Renal cortical epithelial cell (primary cell): ENCODE measurements around the gene COA8. TPM values are rescaled to one million over a fixed set of nuclear protein-coding genes. Genes with fewer than 3 reads are reported as not detected.
"Not testable (repeated sequence)": the region's sequence is repeated elsewhere in the genome, so short reads cannot be mapped to it uniquely, and the experiment has no call there.

ENCODE experiments used
- DNase-seq: peaks from one replicate; pipeline ENCODE4 v3.0.0-alpha.2; 2011; ENCODE audit warnings: low read depth
- total RNA-seq: library from RNA; depleted of rRNA; stranded (reverse); fragments of >200 nt; gene quantifications from 2 replicates; pipeline ENCODE4 v1.2.3, GENCODE V29; 2014

The COA8 gene
- total RNA-seq, 1 donor from 2014 or later: 31.1 TPM

DNA sequence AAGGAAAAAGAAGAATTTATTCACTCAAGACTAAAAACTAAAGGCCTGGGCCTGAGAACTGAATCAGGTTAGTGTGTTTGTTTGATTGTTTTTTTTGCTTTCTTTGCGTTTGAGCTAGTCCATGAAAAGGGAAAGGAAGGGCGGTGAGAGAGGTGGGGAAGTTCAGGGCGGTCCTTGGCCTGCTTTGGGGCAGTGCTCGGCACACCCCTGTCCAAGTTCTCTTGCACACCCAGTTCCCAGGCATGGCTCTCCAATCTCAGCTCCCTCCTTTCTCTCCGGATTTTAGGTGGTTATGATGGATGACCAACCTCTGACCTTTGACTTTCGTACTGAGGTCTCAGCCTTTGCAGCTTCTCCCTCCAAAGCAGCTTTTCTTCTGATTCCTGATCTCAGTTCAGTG lies 11.3 kb downstream of the COA8 start:
- DNase-seq: no peak

DNA sequence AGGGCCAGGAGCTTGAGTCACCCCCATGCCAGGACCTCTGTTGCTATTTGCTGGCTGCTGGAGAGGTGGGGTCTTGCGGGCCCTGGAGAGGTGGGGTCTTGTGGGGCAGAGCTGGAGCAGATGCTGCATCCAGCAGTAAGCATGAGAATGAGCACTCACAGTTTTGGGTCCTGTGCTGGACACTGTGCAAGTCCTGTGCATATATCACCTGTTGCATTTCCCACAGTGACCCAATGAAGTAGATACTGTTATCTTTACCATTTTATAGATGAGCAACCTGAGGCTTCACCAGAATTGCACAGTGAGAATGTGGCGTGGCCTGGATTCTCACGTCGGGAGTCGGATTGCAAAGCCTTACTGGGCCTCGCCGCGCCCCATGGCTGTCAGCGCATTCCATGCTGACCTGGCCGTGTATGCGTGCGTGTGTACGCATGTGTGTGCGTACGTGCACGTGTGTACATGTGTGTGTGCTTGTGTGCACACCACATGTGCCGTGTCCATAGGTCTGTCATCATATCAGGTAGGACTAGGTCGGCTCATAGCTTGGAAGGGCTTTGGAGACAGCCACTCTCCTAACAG lies 12.0 kb downstream of the COA8 start:
- DNase-seq: no peak

DNA sequence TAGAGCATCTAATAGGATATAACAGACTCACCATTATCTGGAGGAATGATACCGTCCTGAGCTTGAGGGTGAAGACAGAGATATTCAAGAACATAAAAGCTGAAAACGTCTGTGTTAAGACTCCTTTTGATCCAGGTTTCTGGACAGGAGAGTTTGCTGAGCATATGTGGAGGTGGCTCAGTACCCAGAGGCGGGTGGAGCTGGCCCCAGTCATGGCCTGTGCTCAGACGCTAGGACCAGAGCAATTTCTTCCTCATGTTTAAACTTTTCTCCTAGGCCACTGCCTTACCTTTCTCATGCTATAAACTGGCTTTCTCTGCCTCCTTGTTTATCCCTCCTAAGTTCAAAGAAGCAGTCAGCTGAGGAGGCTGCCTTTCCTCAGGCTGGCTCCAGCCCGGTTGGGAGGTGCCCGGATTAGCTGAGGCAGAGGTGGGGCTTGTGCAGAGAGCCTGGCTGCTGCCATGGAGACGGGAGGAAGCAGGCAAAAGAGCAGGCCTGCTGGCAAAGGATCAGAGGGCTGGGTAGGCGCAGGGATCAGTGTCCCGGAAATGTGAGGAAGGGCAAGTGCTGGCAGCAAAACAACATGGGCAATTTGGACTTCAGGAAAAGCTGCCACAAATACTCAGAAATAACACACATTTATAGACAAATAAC lies 13.7 kb downstream of the COA8 start:
- peak; percentile 95 for DNase-seq

DNA sequence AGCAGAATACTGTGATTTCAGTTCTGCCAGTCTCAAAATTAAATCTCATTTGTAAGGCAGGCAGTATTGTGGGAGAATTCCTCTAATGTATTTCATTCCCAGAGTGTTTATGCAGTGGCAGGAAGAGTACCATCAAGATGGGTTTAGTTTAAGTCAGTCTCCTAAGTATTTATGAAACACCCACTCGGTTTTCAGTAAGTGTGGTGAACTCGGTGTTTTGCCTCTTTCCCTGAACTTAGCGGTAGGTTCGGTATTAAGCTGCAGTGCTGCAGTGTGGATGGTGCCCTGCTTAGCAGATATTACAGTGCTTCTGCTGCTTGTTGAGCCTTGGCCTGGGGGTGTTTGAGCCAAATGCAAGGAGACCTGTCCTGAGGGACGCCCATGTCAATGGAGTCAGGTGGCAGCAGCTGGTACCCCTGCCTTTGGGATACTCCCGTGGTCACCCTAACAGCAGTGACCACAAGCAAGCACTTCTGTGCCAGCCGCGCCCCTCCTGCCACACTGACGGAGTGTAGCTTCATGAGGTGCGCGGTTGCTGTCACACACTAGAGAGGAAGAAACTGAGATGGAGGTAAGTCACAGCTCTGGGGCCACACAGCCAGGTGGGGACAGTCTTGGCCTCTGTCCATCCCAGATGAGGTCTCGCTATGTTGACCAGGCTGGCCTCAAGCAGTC lies 15.8 kb downstream of the COA8 start:
- DNase-seq: no peak

DNA sequence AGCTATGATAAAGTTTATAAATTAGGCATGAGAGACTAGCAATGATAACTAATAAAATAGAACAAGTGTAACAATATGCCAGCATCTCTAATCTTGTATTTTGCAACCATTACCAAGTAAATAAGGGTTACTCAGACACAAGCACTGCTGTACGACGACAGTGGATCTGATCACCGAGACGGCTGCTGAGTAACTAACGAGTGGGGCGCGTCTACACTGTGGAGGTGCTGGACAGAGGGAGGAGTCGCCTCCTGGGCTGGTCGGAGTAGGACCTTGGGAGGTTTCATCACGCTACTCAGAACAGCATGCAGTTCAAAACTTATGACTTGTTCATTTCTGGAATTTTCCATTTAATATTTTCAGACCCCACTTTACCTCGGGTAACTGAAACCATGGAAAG lies 18.4 kb downstream of the COA8 start:
- DNase-seq: no peak

DNA sequence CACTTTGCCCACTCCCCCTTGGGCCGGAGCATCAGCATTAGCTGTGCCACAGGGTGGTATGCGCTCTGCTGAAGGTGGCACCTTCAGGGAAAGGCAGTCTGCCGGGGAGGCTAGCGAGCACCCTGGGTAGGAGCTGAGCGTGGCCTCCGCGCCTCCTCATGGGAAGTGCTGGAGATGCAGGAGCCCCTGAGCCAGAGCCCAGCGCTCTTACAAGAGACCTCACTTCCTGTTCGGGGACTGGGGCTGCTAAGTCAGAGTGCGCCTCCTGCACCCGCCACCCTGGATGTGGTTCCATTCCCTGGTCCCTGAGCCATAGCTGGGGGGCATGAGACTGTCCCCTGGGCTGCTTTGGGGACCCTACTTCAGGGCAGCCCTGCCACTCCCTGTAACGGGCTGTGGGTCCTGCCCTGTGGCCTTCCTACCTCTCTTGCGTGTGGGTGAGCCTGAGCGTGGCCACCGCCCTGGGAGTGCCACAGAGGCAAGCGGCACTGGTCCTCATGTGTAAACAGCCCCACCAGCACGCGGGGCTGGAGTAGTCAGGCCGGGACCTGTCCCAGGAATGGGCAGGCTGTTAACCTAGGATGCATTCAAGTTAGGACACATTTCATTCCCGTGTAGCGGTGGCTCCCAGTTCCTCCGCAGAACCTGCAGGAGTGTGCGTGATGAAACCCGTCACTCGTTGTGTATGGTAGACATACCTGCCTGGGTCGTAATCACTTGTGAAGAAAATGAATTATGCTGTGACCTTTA lies 19.4 kb downstream of the COA8 start:
- no peak for DNase-seq

DNA sequence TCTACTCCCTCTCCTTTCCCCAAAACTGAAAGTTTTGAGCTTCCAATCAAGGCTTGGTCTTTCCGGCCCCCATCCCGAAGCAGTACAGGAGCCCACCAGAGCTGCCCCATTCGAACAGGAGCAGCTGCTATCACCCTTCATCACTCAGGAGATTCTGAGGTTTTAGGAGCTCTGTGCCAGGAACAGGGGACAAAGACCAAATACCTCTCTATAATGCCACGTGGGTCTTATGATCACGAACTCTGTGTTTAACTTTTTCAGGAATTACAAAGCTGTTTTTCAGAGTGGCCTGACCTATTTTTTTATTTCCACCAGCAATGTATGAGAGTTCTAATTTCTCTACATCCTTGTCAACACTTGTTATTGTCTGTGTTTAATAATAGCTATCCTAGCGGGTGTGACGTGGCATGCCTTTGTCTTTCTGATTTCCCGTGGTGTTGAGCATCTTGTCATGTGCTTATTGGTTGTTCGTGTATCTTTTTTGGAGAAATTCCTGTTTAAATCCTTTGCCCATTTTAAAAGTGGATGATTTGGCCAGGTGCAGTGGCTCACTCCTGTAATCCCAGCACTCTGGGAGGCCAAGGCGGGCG lies 21.7 kb downstream of the COA8 start:
- no peak for DNase-seq

DNA sequence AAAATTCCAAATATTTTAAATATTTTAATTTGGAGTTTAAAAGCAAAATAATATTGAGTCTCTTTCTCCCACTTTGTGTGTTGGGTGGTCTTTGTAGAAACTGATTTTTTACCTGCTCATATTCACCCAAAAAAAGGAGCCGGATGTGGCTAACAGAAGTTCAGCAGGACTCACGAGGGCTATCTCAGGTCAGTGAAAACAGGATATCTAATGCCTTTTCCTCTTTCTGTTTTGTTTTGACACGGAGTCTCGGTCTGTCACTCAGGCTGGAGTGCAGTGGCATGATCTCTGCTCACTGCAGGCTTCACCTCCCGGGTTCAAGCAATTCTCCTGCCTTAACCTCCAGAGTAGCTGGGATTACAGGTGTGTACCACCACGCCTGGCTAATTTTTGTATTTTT lies 30.8 kb downstream of the COA8 start:
- no peak for DNase-seq

DNA sequence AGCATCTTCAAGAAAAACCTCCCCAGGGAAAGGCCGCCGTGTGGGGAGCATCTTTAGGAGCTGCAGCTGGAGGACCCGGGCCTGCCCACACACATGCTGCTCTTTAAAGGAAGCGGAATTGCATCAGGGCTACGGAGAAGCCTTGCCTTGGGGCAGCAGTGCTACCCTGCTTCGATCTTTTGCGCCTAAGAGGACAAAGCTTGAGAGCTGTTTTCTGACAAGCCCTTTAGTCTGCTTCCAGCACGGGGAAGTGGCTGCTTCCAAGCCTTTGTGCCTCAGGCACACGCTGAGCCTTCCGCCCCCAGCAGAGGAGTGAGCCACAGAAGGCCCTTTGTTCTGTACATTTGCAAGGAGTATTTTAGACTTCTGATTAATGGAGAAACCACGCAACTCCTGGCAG lies 31.5 kb downstream of the COA8 start:
- DNase-seq: peak; percentile 67

DNA sequence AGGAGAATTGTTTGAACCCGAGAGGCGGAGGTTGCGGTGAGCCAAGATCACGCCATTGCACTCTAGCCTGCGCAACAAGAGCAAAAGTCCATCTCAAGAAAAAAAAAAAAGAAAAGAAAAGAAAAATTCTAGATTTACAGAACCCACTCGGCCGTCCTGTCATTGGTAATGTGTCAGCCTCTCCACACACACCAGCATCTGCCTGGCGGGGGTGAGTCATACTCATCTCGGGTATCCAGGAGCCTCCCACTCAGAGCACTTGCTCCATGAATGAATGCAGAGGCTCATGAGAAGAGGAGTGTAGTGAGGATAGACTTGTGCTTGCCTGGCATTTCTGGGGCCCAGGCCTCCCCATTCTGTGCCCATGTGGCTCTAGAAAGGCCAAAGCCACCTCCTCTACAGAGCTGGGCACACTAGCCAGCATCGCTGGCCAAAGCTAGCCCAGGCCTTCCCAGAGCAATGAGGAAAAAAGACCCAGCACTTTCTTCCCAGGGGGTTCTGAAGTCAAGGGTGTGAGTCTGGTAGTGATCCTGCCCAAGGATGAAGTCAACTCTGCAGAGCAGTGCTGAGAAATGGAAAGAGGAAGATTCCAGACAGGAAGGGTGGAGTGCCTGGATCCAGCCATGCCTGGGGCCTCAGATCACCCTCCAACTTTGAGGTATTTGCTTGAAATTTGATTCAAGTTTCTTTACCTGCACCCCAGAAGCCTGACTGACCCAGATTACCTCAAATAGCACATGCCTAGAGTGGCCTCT lies 35.0 kb downstream of the COA8 start:
- peak; percentile 62 for DNase-seq

DNA sequence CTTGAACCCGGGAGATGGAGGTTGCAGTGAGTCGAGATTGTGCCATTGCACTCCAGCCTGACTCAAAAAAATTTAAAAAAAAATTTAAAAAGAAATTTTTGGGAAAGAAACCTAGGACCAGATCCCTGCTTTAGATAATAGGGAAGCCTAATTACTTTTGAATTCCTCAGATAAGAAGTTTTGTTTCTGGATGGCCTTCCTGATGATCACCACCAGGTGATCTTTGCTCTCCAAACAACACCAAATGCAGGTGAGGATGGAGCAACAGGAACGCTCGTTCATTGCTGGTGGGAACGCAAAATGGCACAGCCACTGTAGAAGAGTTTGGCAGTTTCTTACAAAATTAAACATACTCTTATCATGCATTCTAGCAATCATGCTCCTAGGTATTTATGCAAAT lies 37.7 kb downstream of the COA8 start:
- no peak for DNase-seq

DNA sequence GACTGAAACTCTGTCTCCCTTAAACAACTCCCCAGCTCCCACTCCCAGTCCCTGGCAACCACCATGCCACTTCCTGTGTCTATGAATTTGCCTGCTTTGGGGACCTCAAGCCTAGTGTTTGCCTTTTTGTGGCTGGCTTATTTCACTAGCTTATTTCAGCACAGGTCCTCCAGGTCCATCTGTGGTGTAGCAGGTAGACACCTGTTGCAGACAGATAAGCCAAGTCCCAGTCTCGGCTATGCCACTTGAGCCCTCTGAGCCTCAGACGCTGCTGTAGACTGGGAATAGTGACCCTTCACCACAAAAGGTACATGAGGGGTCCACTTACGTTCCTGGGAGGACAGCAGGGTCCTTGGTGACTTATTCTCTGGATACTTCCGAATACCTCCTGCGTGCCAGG lies 41.9 kb downstream of the COA8 start:
- no peak for DNase-seq

DNA sequence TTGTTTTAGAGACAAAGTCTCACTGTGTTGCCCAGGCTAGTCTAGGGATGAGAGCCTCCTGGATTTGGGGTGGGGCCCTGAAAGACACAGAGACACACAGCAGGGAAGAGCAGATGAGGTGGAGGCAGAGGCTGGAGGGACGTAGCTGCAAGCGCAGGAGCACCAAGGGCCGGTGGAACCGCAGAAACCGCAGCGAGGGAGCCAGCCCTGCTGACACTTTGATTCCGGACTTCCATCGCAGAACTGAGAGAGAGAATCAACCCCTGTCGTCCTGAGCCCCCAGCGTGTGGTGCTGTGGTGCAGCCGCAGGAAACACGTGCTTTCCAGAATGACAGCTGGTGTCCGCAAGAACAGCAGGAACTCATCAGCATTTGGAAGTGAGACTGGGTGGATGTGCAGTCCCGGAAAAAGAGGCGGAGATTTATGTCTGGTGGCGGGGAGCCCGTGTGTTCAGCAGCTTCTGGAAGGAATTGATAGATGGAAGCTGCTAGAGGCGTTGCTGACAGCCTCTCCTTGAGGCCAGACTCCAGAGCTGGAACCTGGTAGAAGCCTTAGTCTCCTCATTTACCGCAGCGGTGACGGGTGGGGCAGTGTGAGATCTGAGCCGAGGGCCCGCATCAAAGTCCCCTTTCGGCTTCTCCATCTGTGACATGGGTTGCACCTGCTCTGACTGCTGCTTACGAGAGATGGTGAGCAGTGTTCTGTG lies 44.4 kb downstream of the COA8 start:
- DNase-seq: peak; percentile 50

DNA sequence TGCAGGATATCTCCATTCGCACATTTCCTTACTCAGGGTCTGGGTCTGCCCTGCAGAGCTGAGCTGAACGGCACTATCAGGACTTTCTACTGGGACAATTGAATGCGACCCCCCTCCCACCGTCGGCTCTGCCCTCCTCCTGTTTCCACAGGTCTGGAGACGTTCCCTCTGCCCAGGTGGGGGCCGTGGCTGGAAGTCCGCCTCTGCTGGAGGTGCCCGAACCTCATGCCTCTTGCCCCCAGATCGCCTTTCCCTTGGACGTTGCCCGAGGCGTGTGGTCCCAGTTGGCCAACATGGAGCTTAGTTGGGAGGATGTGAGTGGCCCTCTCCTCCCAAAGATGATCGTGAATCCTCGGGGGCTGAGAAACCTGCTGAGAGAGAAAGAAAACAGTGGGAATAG lies 45.1 kb downstream of the COA8 start:
- DNase-seq: no peak

DNA sequence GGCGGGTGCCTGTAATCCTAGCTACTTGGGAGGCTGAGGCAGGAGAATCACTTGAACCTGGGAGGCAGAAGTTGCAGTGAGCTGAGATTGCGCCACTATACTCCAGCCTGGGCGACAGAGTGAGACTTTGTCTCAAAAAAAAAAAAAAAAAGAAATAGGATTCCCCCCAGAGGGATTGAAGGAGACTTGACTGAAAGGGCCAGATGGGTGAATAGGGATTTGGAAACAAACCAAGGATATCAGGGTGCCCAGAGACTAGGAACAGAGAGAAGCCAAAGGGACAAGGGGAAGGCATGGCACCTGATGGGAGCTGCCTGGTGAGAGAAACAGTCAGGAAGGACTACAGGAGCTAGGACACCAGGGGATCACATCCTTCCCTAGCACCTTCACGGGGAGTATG lies 46.3 kb downstream of the COA8 start:
- DNase-seq: not testable (repeated sequence)

DNA sequence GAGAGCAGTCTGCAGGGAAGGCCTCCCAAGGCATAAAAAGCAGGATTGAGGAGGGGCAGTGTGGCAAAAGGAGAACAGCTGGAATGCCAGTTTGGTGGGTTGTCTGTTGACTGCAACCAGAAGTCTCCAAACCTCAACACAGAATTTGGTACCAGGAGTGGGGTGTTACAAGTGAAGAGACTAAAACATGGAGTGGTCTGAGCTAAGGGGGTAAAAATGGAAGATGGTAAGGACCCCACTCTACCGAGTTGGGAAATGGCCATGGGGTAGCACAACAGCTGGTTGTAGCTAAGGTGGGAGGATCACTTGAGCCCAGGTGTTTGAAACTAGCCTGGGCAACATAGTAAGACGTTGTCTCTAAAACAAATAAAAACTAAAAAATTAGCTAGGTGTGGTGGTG lies 48.5 kb downstream of the COA8 start:
- no peak for DNase-seq

DNA sequence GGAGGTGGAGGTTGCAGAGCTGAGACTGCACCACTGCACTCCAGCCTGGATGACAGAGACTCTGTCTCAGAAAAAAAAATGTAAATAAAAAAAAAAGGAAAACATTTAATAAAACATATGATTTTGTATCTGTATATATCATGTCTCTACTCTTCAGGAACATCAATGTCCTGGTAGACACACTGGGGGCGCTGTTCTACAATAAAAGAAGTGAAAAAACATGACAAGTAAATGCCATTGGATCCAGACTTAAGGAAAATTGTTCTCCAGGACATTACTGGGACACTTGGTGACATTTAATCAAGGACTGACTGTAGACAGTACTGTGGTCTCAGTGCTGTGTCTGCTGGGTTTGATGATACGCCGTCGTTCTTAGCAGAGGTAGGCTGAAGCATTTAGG lies 50.8 kb downstream of the COA8 start:
- no peak for DNase-seq

DNA sequence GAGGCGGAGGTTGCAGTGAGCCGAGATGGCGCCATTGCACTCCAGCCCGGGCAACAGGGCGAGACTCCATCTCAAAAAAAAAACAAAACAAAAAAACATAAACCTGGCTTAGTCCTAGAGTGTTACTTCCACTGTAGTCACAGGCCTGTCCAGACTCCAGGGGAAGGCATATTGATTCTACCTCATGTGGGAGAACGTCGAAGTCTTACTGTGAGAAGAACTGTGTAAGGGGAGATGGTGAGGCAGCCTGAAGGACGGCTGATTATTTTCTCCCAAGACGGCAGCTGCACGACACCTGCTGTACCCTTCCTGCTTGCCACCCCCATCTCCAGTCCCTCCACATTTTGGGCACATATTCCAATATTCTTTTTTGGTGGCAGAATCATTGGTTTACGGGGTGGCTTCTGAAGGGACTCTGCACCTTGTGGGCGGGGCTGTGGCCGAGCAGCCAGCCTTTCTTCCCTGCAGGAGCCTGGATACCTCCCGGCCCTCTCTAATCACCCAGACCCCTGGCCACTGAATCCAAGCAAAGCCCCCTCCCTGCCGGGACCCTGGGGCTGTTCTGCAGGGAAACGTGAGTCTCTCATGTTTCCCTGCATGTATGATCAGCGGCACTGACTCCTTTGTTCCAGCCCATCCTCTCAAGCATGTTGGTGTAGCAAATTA lies 54.0 kb downstream of the COA8 start:
- DNase-seq: no peak

DNA sequence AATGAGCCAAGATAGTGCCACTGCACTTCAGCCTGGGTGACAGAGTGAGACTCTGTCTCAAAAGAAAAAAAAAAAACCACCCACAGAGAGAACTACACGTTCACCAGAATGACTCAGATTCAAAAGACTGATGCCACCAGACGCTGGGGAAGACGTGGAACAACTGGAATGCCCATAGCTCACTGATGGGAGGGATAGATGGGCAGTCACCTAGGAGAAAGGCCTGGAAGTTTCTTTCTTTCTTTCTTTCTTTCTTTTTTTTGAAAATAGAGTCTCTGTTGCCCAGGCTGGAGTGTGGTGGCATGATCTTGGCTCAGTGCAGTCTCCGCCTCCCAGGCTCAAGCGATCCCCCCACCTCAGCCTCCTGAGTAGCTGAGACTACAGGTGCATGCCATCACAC lies 56.3 kb downstream of the COA8 start:
- no peak for DNase-seq

DNA sequence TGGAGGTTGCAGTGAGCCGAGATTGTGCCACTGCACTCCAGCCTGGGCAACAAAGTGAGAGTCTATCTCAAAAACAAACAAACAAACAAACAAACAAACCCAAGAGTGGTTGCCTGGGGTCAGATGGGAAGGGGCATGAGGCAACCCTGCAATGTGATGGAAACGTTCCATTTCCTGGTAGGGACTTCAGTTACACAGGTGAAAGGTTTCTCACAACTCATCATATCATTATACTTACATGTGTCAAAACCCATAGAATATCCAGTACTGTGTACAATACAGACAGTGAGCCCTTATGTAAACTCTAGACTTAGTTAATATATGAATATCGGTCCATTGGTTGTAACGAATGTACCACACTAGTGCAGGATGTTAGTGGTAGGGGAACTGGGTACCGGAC lies 59.1 kb downstream of the COA8 start:
- no peak for DNase-seq

DNA sequence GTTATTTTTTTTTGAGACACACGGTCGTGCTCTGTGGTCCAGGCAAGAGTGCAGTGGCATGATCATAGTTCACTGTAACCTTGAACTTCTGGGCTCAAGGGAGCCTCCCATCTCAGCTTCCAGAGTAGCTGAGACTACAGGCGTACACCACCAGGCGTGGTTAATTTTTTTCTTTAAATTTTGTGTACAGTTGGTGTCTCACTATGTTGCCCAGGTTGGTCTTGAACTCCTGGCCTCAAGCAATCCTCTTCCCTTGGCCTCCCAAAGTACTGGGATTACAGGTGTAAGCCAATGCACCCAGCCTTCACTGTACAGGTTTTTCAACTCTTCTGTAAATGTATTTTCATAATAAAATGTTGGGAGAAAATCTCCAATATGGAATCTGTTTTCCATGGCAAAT lies 60.5 kb downstream of the COA8 start:
- DNase-seq: no peak
